Stimulated activated CD8-positive, alpha-beta memory T cell treated with anti-CD3 and anti-CD28 coated beads, Interleukin-7, amount 100 ng/mL, for 1 hour (primary cell): ENCODE measurements around the gene ADRM1.
A peak's percentile ranks its signal among the peaks of the same experiment; 100 is the strongest.

Source experiments
- DNase-seq, 2 donors: peaks; one replicate each; pipeline ENCODE4 v3.0.0-alpha.2; 2020; ENCODE audit warnings: low read depth in 2 of 2

Gene ADRM1

DNA sequence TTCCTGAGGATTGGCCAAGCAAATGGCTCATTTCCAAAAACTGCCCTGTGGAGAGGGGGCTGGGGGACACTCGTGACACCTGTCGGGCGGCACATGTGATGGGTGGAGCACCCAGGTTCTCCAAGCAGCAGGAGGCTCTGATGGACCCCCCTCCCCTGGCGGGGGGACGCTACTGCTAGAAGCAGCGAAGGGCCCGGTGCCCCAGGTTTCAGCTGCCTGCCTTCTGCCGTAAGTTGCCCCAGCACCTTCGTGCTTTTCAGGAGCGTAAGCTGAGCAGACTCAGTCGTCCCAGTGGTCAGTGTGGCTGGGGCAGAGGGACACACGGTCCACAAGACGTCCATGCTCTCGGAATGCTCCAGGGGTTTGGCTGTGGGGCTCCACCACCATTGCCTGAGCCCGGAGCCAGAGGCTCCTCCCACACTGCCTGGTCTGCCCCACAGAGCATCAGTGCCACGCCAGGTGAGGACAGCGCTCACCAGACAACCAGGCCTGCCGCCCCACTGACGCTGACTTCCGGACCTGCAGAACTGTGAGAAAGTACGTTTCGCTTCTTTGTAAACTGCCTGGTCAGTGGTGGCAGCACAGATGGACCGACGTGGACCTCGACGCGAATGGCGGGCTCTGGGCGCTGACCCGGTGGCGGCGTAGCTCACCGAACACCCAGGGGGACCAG lies 4.1 kb upstream of the ADRM1 start:
- DNase-seq: no peak

DNA sequence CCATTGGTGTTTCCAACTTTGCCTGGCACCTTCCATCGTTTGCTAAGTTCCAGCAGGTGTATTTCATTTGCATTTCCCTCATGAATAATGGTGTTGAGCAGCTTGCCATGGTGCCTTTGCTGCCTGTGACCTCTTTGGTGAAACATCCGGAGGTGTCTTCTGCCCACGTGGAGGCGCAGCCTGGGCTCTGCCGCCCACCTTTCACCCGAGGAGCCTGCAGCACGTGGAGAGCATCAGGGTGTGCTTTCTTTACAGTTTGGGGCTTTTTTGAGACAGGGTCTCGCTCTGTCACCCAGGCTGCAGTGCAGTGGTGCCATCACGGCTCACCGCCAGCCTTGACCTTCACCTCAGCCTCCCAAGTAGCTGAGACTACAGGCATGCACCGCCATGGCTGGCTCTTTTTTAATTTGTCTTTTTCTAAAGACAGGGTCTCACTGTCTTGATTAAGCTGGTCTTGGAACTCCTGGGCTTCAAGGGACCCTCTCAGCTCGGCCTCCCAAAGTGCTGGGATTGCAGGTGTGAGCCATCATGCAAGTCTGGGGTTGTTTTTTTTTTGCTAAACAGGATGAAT lies 3.0 kb upstream of the ADRM1 start:
- no peak for DNase-seq

DNA sequence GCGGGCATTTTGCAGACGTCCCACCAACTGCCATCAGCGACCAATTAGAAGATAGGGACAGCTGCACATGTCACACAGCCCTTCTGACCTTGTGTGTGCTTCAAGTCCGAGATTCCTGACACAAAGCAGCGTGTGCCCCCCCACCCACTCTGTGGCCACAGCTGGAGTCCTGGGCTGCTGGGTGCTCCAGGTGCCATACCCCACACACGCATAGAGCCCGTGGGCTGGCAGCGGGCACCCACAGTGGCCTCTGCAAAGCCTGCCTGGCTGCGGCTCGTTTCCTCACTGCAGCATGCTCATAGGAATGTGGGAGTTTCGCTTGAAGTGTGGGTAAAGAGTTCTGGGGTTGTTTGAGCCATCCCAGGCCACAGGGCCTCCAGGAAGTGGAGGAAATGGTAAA lies 2.5 kb upstream of the ADRM1 start:
- DNase-seq: no peak

DNA sequence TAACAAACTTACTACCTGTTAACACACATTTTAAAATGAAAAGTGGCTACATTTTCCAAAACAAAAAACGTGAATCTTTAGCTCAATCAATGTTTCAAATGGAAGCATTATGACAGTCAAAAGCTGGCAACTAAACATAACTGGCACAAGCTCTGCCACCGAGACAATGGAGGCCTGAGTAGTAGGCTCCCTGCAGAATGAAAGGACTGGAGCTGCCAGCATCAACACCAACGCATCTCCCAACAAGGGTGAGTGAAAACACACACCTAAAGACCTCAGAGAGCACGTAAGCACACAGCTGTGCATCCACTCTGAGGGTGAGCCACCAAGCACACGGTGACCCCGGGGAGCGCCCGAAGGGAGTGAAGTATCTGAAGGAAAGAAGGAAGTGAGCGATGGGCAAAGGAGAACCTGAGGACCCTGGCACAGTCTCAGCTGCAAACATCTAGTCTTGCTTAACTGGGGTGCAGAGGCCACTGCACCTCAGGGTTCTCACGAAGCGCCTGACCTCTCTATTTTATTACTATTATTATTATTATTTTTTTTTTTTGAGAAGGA lies 1.6 kb upstream of the ADRM1 start:
- DNase-seq: no peak

DNA sequence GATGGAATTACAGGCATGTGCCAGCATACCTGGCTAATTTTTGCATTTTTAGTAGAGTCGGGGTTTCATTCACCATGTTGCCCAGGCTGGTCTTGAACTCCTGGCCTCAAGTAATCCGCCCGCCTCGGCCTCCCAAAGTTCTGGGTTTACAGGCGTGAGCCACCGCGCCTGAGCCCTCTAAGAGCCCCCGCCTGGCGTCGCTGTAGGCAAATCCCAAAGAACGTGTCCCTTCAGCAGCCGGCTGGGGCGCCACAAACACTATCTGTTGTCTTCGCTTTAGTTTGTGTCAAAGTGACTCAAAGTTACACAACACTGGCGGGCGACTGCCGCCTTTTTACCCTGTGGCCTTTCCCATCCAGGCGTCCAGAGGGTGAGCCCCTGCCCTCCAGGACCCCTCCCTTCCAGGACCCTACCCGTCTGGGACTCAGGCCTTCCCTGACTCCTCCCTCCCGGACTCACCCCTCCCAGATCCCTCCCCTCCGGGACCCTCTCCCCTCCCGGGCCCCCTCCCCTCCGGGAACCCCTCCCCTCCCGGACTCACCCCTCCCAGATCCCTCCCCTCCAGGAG lies 940 bp upstream of the ADRM1 start:
- DNase-seq: peak; percentile 63 to 64

GRCh38 chr20:62303062-62303339 lies 204 bp downstream of the ADRM1 start:
- no peak for DNase-seq

DNA sequence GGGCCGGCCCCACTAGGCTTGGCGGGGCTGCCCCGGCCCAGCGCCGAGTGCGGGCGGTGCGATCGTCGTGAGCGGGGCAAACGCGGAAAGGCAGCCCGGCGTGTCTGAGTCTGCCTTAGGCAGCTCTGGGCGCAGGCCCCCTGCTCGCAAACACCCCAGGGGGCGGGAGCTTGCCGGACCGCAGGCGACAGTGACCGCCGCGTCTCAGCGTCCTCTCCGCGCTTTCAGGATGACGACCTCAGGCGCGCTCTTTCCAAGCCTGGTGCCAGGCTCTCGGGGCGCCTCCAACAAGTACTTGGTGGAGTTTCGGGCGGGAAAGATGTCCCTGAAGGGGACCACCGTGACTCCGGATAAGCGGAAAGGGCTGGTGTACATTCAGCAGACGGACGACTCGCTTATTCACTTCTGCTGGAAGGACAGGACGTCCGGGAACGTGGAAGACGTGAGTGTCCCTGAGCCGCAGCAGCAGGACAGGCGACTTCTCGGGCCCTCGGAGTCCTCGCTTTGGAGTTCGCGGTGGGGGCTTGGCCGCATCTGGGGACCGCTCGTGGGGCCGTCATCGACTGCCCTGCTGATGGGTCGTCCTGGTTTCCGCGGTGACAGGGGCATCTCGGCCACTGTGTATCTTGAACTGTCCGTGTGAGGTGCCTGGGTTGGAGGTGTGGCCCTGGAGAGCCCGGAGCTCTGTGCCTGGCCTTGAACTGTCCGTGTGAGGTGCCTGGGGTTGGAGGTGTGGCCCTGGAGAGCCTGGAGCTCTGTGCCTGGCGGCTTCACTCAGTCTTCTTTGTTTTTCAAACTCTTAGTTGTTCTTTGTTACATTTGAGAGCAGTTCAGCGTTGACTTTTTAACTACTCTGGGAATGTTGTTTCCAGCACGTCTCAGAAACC lies 786 bp downstream of the ADRM1 start:
- DNase-seq: no peak

GRCh38 chr20:62304331-62305148 lies 1.7 kb downstream of the ADRM1 start:
- DNase-seq: no peak

GRCh38 chr20:62305149-62305764 lies 2.5 kb downstream of the ADRM1 start:
- DNase-seq: no peak

GRCh38 chr20:62305765-62306413 lies 3.1 kb downstream of the ADRM1 start:
- DNase-seq: no peak

DNA sequence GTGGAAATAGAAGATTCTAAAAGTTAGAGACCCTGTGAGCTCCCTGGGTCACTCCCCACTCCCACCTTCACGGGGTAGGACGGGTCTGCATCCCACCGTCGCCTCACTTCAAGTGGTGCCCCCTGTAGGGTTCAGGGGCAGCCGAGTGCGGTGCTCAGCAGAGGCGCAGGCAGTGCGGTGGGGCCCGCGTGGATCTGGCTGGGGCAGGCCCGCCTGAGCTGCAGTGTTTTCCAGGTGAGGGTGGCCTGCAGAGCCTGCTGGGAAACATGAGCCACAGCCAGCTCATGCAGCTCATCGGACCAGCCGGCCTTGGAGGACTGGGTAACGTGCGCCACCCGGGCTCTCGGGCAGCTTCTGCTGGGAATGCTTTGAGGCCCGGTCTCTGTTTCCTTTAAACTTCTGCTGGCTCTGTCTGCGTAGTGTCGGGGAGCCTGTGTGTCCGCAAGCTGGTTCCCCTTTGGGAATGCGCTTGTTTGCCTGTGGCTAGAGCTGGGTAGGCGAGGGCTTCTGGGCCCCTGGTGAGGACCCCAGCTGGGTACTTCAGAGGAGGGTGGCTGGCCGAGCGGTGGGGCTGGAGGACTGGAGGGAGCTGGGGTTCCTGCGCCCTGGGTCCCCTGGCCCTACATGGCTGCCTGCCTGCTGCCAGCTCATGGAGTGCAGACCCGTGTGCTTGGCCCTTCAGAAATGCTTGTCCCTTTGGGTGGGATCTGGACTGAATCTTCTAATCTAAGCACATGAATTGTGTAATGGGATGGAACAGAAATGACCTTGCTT lies 3.8 kb downstream of the ADRM1 start:
- DNase-seq: no peak

- no peak for DNase-seq
Observed at GRCh38 chr20:62307226-62308101, 4.7 kb downstream of the ADRM1 start.

DNA sequence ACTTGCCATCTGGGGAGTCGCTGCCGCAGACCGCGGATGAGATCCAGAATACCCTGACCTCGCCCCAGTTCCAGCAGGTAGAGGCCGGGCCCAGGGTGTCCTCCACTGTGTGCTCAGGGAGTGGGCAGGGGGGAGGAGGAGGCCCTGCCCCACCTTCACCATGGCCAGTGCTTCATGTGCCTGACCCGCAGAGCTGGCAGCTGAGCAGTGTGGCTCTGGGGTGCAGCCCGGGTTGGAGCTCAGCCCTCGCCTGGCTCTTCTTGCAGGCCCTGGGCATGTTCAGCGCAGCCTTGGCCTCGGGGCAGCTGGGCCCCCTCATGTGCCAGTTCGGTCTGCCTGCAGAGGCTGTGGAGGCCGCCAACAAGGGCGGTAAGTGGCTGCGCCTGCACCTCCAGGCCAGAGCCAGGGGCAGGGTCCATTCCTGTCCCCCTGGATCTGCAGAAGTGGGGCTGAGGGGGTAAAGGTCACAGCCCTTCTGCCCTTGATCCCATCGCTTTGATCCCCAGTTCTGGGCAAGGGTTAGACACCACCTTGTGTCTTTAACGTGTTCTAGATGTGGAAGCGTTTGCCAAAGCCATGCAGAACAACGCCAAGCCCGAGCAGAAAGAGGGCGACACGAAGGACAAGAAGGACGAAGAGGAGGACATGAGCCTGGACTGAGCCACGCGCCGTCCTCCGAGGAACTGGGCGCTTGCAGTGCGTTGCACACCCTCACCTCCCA lies 5.5 kb downstream of the ADRM1 start:
- DNase-seq: no peak

- no peak for DNase-seq
Observed at GRCh38 chr20:62309198-62309944, 6.6 kb downstream of the ADRM1 start.

DNA sequence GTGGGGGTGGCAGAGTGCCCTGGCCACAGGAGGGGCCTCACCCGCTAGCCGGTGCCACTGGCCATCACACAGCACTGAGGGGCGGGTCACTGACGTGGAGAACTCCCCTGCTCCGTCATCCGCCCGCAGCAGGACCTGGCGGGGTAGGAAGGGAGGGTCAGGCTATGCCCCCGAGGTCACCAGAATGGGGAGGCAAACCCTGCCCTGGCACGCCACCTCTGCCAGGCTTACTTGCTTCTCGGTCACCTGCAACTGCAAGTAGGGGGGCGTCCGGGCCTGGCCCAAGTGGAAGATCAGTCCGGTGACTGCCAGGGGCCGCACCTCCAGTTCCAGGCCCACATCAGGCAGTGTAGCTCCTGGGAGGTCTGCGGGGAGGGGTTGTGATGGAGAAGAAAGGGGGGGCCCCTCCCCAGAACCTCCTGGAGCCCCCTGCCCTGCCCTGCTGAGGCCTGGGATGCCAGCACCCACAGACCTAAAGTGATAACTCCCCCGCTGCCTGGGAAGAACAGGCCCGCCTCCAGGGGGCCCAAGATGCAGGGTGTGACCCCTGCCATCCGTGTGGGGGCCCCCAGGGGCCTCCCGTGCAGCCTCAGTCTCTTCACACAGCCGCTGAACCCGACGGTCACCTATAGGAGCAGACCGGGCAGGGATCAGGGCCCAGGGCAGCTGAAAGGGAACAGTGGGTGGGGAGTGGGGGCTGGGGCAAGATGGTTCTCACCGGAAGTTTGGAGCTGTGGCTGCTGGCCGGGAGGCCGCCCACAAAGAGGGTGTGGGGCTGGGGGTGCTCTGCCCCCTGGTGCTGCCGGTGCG lies 7.4 kb downstream of the ADRM1 start:
- DNase-seq: no peak

DNA sequence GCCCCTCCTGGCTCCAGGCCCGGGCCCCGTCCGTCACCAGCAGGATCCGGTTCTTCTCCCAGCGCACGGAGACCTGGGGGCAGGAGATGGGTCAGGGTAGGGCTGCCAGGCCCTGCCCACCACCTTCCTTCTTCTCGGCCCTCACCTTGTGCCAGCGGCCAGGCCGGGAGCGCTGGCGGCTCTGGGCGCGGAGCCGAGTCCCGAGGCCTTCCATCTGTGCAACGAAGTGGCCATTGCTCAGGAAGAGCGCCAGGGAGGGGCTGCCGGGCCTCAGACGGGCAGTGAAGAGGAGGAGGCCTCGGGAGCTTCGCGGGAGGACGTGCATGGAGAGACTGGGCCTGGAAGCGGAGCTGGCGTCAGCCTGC lies 7.9 kb downstream of the ADRM1 start:
- no peak for DNase-seq

DNA sequence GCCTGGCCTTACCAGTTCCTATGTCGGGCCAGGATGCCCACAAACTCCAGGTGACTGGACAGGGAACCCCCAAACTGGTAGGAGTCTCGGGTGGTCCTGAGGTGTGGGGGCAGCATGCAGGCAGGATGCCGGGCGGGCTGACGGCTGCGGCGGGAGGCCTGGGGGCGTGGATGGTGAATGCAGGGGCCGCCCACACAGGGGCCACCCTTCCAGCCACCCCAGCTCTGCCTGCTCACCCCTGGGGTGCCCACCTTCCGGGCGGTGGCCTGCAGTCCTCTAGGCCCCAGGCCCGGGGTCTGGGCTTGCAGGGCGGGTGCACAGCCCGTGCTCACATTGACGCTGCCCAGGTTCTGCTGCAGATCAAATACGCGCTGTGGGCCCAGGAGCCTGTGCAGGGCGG lies 8.4 kb downstream of the ADRM1 start:
- DNase-seq: no peak
